ENCODE data around the gene ATAD3A.

GRCh38 chr1:1563688-1564087, 51.7 kb downstream of the ATAD3A start:
- no peak for TF ChIP-seq GATA2 (IDR thresholded peaks at IDR 0.05; ENCODE audit: low read depth, low read length)
- no peak for TF ChIP-seq GATA3 (IDR thresholded peaks at IDR 0.05; ENCODE audit: low read depth, low read length)
